DND-41 (cell line): ENCODE data around the gene ST8SIA1.

Source experiments
- ATAC-seq: fragments of 200-7000 bp; cut with Tn5 transposase; 3 replicates; pipeline ENCODE4 v1.9.1; 2021; ENCODE audit warnings: low read depth; ENCODE audit not compliant: insufficient read depth
- DNase-seq: peaks from one replicate; pipeline ENCODE4 v3.0.0-alpha.2; 2020
- H2AFZ ChIP-seq: 2 replicates; pipeline ENCODE4 v1.6.0; 2012; ENCODE audit warnings: low read depth, low read length
- H3K27ac ChIP-seq: 2 replicates; pipeline ENCODE4 v1.5.1; 2012; ENCODE audit warnings: low read length, inconsistent platforms
- H3K27me3 ChIP-seq: fragments of 200-600 bp; sonication (generic); 2 replicates; pipeline ENCODE4 v1.6.0; 2012; ENCODE audit warnings: low read length, mild to moderate bottlenecking, inconsistent platforms; ENCODE audit not compliant: insufficient read depth, poor library complexity
- H3K36me3 ChIP-seq: 2 replicates; pipeline ENCODE4 v1.5.1; 2012; ENCODE audit warnings: low read length, inconsistent platforms; ENCODE audit not compliant: insufficient read depth
- H3K4me1 ChIP-seq: 2 replicates; pipeline ENCODE4 v1.5.1; 2012; ENCODE audit warnings: mild to moderate bottlenecking, low read length; ENCODE audit not compliant: insufficient read depth
- H3K4me2 ChIP-seq: 2 replicates; pipeline ENCODE4 v1.6.0; 2012; ENCODE audit warnings: mild to moderate bottlenecking, moderate library complexity, low read length, inconsistent platforms; ENCODE audit not compliant: insufficient read depth
- H3K4me3 ChIP-seq, 2 experiments: fragments of 200-600 bp in 1 of 2; shearing (Covaris generic) in 1 of 2; 2 replicates each; pipeline ENCODE4 v1.5.1; 2012 to 2016; ENCODE audit warnings: inconsistent platforms in 2 of 2, low read length in 2 of 2, mild to moderate bottlenecking in 2 of 2, low read depth in 1 of 2, moderate library complexity in 1 of 2
- H3K79me2 ChIP-seq: 2 replicates; pipeline ENCODE4 v1.6.0; 2012; ENCODE audit warnings: low read length, inconsistent platforms; ENCODE audit not compliant: insufficient read depth
- H3K9ac ChIP-seq: 2 replicates; pipeline ENCODE4 v1.6.0; 2012; ENCODE audit warnings: low read depth, mild to moderate bottlenecking, inconsistent platforms, low read length, moderate library complexity
- H3K9me3 ChIP-seq: 2 replicates; pipeline ENCODE4 v1.5.1; 2012; ENCODE audit warnings: low read length, moderate library complexity, mild to moderate bottlenecking, inconsistent platforms; ENCODE audit not compliant: insufficient read depth, severe bottlenecking
- H4K20me1 ChIP-seq: 2 replicates; pipeline ENCODE4 v1.6.0; 2012; ENCODE audit warnings: low read length; ENCODE audit not compliant: insufficient read depth
- EZH2 ChIP-seq: IDR thresholded peaks from 3 replicates; pipeline ENCODE4 v1.6.1; 2012; ENCODE audit warnings: borderline replicate concordance, low read depth, mild to moderate bottlenecking, moderate library complexity, low read length, inconsistent platforms; ENCODE audit not compliant: severe bottlenecking
- TF ChIP-seq, protein P1 (sequence below): IDR thresholded peaks from 2 replicates; pipeline ENCODE4 v1.5.1; 2012; ENCODE audit warnings: borderline replicate concordance, low read length, moderate library complexity, mild to moderate bottlenecking; ENCODE audit not compliant: poor library complexity, severe bottlenecking; ENCODE audit errors: extremely low read depth

ST8SIA1 gene

DNA sequence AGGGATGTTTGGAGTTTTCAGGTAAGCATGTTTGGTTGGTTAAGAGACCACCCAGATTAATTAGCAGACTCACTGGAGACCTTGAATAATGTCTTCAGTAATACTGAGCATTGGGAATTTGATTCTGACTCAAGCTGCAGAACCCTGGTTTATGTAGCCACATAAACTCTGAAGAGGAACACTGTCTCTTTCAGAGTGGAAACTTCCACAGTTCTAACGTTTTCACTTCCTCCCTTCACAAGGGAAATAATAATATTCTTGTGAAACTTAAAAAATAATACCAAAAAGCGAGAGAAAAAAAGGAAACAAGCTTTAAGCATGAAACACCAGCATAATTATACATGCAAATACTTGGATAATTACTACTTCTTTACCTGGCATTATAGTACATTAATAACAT lies 40.0 kb upstream of the ST8SIA1 start:
- no peaks in the 10 kb centered on the region for H3K79me2 ChIP-seq
- H3K4me2 ChIP-seq, result no peak overlapping the region
- no peak overlapping the region for H3K4me3 ChIP-seq
- no peaks in the 10 kb centered on the region for H4K20me1 ChIP-seq
- H3K9ac ChIP-seq, result no peak overlapping the region
- H3K27ac ChIP-seq, result no peak overlapping the region
- no peak overlapping the region for H2AFZ ChIP-seq
- ATAC-seq, result no peak
- no peaks in the 10 kb centered on the region for H3K9me3 ChIP-seq
- DNase-seq, result no peak
- TF ChIP-seq, protein P1, sequence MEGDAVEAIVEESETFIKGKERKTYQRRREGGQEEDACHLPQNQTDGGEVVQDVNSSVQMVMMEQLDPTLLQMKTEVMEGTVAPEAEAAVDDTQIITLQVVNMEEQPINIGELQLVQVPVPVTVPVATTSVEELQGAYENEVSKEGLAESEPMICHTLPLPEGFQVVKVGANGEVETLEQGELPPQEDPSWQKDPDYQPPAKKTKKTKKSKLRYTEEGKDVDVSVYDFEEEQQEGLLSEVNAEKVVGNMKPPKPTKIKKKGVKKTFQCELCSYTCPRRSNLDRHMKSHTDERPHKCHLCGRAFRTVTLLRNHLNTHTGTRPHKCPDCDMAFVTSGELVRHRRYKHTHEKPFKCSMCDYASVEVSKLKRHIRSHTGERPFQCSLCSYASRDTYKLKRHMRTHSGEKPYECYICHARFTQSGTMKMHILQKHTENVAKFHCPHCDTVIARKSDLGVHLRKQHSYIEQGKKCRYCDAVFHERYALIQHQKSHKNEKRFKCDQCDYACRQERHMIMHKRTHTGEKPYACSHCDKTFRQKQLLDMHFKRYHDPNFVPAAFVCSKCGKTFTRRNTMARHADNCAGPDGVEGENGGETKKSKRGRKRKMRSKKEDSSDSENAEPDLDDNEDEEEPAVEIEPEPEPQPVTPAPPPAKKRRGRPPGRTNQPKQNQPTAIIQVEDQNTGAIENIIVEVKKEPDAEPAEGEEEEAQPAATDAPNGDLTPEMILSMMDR, result no peak
- TF ChIP-seq EZH2, result no peak
- no peaks in the 10 kb centered on the region for H3K4me1 ChIP-seq
- H3K36me3 ChIP-seq, result no peaks in the 10 kb centered on the region
- no peaks in the 10 kb centered on the region for H3K27me3 ChIP-seq

DNA sequence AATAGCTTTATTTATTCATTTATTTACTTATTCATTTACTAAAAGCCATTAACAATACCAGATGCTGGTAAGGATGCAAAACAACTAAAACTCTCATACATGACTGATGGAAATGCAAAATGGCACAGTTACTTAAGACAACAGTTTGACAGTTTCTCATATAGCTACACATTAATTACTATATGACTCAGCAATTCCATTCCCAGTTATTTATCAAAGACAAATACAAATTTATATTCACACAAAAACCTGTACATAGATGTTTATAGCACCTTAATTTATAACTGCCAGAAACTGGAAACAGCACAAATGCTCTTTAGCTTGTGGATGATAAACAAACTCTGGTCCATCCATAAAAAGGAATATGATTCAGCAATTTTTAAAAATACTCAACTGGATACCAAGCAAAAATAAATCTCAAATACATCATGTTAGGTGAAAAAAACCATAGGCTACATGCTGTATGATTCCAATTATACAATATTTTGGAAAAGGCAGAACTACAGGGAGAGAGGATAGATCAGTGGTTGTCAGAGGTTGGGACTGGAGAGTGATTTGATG lies 37.9 kb upstream of the ST8SIA1 start:
- TF ChIP-seq, protein P1, result no peak
- no peak for TF ChIP-seq EZH2
- no peaks in the 10 kb centered on the region for H4K20me1 ChIP-seq
- H3K4me2 ChIP-seq, result no peak overlapping the region
- no peak overlapping the region for H2AFZ ChIP-seq
- H3K9me3 ChIP-seq, result no peaks in the 10 kb centered on the region
- no peaks in the 10 kb centered on the region for H3K36me3 ChIP-seq
- no peaks in the 10 kb centered on the region for H3K4me1 ChIP-seq
- no peak for DNase-seq
- H3K9ac ChIP-seq, result no peak overlapping the region
- H3K79me2 ChIP-seq, result no peaks in the 10 kb centered on the region
- H3K27ac ChIP-seq, result no peak overlapping the region
- H3K4me3 ChIP-seq, result no peak overlapping the region
- H3K27me3 ChIP-seq, result no peaks in the 10 kb centered on the region
- ATAC-seq, result no peak

DNA sequence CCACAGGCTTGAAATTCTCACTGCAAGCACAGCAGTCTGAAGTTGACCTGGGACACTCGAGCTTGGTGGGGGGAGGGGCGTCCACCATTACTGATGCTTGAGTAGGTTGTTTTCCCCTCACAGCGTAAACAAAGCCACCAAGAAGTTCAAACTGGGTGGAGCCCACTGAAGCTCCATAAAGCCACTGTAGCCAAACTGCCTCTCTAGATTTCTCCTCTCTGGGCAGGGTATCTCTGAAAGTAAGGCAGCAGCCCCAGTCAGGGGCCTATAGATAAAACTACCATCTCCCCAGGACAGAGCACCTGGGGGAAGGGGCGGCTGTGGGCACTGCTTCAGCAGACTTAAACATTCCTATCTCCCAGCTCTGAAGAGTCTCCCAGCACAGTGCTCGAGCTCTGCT lies 31.7 kb upstream of the ST8SIA1 start:
- H3K9ac ChIP-seq, result no peak overlapping the region
- H3K4me1 ChIP-seq, result no peaks in the 10 kb centered on the region
- no peaks in the 10 kb centered on the region for H3K36me3 ChIP-seq
- H3K4me3 ChIP-seq, result no peak overlapping the region
- no peaks in the 10 kb centered on the region for H3K9me3 ChIP-seq
- no peaks in the 10 kb centered on the region for H4K20me1 ChIP-seq
- no peak for TF ChIP-seq EZH2
- TF ChIP-seq, protein P1, result no peak
- H3K27ac ChIP-seq, result no peak overlapping the region
- ATAC-seq (no peak), DNase-seq (no peak)
- H2AFZ ChIP-seq, result no peak overlapping the region
- H3K4me2 ChIP-seq, result no peak overlapping the region
- no peaks in the 10 kb centered on the region for H3K79me2 ChIP-seq
- H3K27me3 ChIP-seq, result no peaks in the 10 kb centered on the region

DNA sequence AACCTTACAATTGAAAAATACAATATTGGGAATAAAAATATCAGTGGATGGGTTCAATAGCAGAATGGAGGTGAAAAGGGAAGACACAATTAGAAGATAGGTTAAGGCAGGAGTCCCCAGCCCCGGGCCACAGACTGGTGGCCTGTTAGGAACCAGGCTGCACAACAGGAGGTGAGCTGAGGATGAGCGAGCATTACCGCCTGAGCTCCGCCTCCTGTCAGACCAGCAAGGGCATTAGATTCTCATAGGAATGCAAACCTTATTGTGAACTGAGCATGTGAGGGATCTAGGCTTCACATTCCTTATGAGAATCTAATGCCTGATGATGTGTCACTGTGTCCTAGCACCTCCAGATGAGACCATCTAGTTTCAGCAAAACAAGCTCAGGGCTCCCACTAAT lies 27.3 kb upstream of the ST8SIA1 start:
- H3K36me3 ChIP-seq, result no peaks in the 10 kb centered on the region
- DNase-seq, result no peak
- no peak for ATAC-seq
- TF ChIP-seq, protein P1, result no peak
- no peak for TF ChIP-seq EZH2
- no peak overlapping the region for H3K4me2 ChIP-seq
- no peak overlapping the region for H3K27ac ChIP-seq
- H2AFZ ChIP-seq, result no peak overlapping the region
- no peak overlapping the region for H3K4me3 ChIP-seq
- no peaks in the 10 kb centered on the region for H3K4me1 ChIP-seq
- no peaks in the 10 kb centered on the region for H3K27me3 ChIP-seq
- H3K79me2 ChIP-seq, result no peaks in the 10 kb centered on the region
- no peak overlapping the region for H3K9ac ChIP-seq
- H3K9me3 ChIP-seq, result no peaks in the 10 kb centered on the region
- no peaks in the 10 kb centered on the region for H4K20me1 ChIP-seq
